Neural progenitor cell (in vitro differentiated cells): ENCODE measurements around the gene FSTL4. TPM values are rescaled to one million over a fixed set of nuclear protein-coding genes. Genes with fewer than 3 reads are reported as not detected.
A peak's percentile ranks its signal among the peaks of the same experiment; 100 is the strongest.

Experiments used
- DNase-seq: peaks from one replicate; pipeline ENCODE4 v3.0.0-alpha.2; 2016; ENCODE audit warnings: low spot score
- H2AFZ ChIP-seq: fragments of 200-600 bp; sonication (generic); replicated peaks from 2 replicates; pipeline ENCODE4 v1.6.1; 2016; ENCODE audit warnings: antibody characterized with exemption
- H3F3A ChIP-seq: fragments of 200-600 bp; sonication (generic); 2 replicates; pipeline ENCODE4 v1.6.1; 2016; ENCODE audit warnings: antibody characterized with exemption, low read depth
- H3K27ac ChIP-seq: fragments of 200-600 bp; sonication (generic); 2 replicates; pipeline ENCODE4 v1.5.1; 2016; ENCODE audit warnings: mild to moderate bottlenecking
- H3K27me3 ChIP-seq: fragments of 200-600 bp; sonication (generic); 2 replicates; pipeline ENCODE4 v1.6.1; 2016; ENCODE audit warnings: mild to moderate bottlenecking, moderate library complexity
- H3K36me3 ChIP-seq: fragments of 200-600 bp; sonication (generic); 2 replicates; pipeline ENCODE4 v1.5.1; 2016
- H3K4me1 ChIP-seq: fragments of 200-600 bp; sonication (generic); 2 replicates; pipeline ENCODE4 v1.6.1; 2016; ENCODE audit warnings: mixed run types
- H3K4me2 ChIP-seq: fragments of 200-600 bp; sonication (generic); 2 replicates; pipeline ENCODE4 v1.6.1; 2016
- H3K4me3 ChIP-seq: fragments of 200-600 bp; sonication (generic); 2 replicates; pipeline ENCODE4 v1.5.1; 2016
- H3K79me2 ChIP-seq: fragments of 200-600 bp; sonication (generic); 2 replicates; pipeline ENCODE4 v1.6.1; 2016; ENCODE audit warnings: low read depth
- H3K9ac ChIP-seq: fragments of 200-600 bp; sonication (generic); 2 replicates; pipeline ENCODE4 v1.6.1; 2016
- H3K9me3 ChIP-seq: fragments of 200-600 bp; sonication (generic); 2 replicates; pipeline ENCODE4 v1.5.1; 2016; ENCODE audit warnings: low read depth
- H4K20me1 ChIP-seq: fragments of 200-600 bp; sonication (generic); 2 replicates; pipeline ENCODE4 v1.6.1; 2016; ENCODE audit warnings: low read depth
- H3K27ac Mint-ChIP-seq: 3 replicates; pipeline ENCODE4 v1.8.0; 2021; ENCODE audit warnings: mixed read lengths
- H3K27me3 Mint-ChIP-seq: 2 replicates; pipeline ENCODE4 v1.8.0; 2022; ENCODE audit warnings: low read depth, mild to moderate bottlenecking, inconsistent platforms, moderate library complexity, mixed read lengths; ENCODE audit not compliant: insufficient read depth
- H3K36me3 Mint-ChIP-seq: 3 replicates; pipeline ENCODE4 v1.8.0; 2021; ENCODE audit warnings: mixed read lengths
- H3K4me1 Mint-ChIP-seq: 3 replicates; pipeline ENCODE4 v1.8.0; 2021; ENCODE audit warnings: mixed read lengths
- H3K4me3 Mint-ChIP-seq: 3 replicates; pipeline ENCODE4 v1.8.0; 2021; ENCODE audit warnings: mild to moderate bottlenecking, moderate library complexity, mixed read lengths
- H3K9me3 Mint-ChIP-seq: 3 replicates; pipeline ENCODE4 v1.8.0; 2020; ENCODE audit warnings: mixed read lengths
- EZH2 ChIP-seq: fragments of 200-600 bp; sonication (generic); IDR thresholded peaks from 2 replicates; pipeline ENCODE4 v1.6.1; 2017; ENCODE audit warnings: antibody characterized with exemption, mild to moderate bottlenecking, moderate library complexity
- EZH2phosphoT487 ChIP-seq: fragments of 200-600 bp; sonication (generic); IDR thresholded peaks from 2 replicates; pipeline ENCODE4 v1.6.1; 2017; ENCODE audit warnings: antibody characterized with exemption
- total RNA-seq: library from RNA; depleted of rRNA; stranded (reverse); fragments of >200 nt; gene quantifications from 2 replicates; pipeline ENCODE4 v1.2.3, GENCODE V29; 2015; ENCODE audit warnings: low replicate concordance
- TF ChIP-seq, protein P1 (sequence below): fragments of 200-600 bp; sonication (generic); IDR thresholded peaks from 2 replicates; pipeline ENCODE4 v1.5.1; 2017; ENCODE audit warnings: antibody characterized with exemption, mild to moderate bottlenecking

Gene FSTL4
- total RNA-seq, 1 donor from 2014 or later: 0.95 TPM

GRCh38 chr5:133321833-133322420 is 290.4 kb downstream of the FSTL4 start:
- Histone ChIP-seq H4K20me1 (no peaks in the 10 kb centered on the region), H3K4me2 (no peak overlapping the region), H3F3A (peaks cover 13% of the 10 kb centered on the region), H3K4me1 (peaks cover 33% of the 10 kb centered on the region), H3K9me3 (no peaks in the 10 kb centered on the region), H3K27ac (no peak overlapping the region), H3K4me3 (no peak overlapping the region), H3K27me3 (no peaks in the 10 kb centered on the region), H2AFZ (no peak overlapping the region), H3K79me2 (no peaks in the 10 kb centered on the region), H3K36me3 (no peaks in the 10 kb centered on the region), H3K9ac (no peak overlapping the region)
- Mint-ChIP-seq H3K9me3 (no peaks in the 10 kb centered on the region), H3K36me3 (no peaks in the 10 kb centered on the region), H3K4me3 (no peak overlapping the region), H3K27ac (no peak overlapping the region), H3K27me3 (peaks cover 11% of the 10 kb centered on the region), H3K4me1 (peaks cover 14% of the 10 kb centered on the region)
- no peak for DNase-seq
- TF ChIP-seq, protein P1, sequence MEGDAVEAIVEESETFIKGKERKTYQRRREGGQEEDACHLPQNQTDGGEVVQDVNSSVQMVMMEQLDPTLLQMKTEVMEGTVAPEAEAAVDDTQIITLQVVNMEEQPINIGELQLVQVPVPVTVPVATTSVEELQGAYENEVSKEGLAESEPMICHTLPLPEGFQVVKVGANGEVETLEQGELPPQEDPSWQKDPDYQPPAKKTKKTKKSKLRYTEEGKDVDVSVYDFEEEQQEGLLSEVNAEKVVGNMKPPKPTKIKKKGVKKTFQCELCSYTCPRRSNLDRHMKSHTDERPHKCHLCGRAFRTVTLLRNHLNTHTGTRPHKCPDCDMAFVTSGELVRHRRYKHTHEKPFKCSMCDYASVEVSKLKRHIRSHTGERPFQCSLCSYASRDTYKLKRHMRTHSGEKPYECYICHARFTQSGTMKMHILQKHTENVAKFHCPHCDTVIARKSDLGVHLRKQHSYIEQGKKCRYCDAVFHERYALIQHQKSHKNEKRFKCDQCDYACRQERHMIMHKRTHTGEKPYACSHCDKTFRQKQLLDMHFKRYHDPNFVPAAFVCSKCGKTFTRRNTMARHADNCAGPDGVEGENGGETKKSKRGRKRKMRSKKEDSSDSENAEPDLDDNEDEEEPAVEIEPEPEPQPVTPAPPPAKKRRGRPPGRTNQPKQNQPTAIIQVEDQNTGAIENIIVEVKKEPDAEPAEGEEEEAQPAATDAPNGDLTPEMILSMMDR: no peak
- TF ChIP-seq EZH2phosphoT487 (no peak), EZH2 (no peak)

DNA sequence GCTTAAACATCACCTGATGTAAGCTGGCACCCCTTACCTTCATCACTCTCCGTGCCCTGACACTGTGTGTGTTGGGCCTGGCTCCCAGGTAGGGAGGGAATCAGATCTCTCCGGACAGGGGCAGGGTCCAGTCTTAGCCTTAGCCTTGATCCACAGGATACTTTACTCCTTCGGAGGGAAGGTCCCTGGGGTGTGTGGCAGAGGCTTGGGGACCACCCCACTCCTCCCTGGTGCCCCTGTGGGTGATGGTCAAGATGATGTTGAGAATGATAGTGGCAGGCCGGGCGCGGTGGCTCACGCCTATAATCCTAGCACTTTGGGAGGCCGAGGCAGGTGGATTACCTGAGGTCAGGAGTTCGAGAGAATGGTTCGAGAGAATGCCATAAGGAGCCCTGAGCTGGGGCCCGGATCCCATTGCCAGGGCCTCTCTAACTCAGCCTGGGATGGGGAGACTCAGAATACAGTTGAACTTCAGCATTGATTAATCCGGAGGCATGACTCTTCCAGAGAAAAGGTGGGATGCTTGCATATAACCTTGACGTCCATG is 291.0 kb downstream of the FSTL4 start:
- no peaks in the 10 kb centered on the region for H3K36me3 Mint-ChIP-seq
- no peak overlapping the region for H3K4me3 Mint-ChIP-seq
- DNase-seq: no peak
- peaks cover 11% of the 10 kb centered on the region for H3K27me3 Mint-ChIP-seq
- Histone ChIP-seq H3K9ac (no peak overlapping the region), H3F3A (peaks cover 19% of the 10 kb centered on the region), H3K4me2 (no peak overlapping the region), H3K9me3 (no peaks in the 10 kb centered on the region), H3K4me3 (no peak overlapping the region), H3K79me2 (no peaks in the 10 kb centered on the region), H3K36me3 (no peaks in the 10 kb centered on the region), H4K20me1 (no peaks in the 10 kb centered on the region), H3K27me3 (no peaks in the 10 kb centered on the region), H3K4me1 (peaks cover 39% of the 10 kb centered on the region), H2AFZ (no peak overlapping the region), H3K27ac (no peak overlapping the region)
- H3K9me3 Mint-ChIP-seq: no peaks in the 10 kb centered on the region
- TF ChIP-seq EZH2 (no peak), EZH2phosphoT487 (no peak)
- TF ChIP-seq, protein P1: no peak
- peaks cover 15% of the 10 kb centered on the region for H3K4me1 Mint-ChIP-seq
- no peak overlapping the region for H3K27ac Mint-ChIP-seq

DNA sequence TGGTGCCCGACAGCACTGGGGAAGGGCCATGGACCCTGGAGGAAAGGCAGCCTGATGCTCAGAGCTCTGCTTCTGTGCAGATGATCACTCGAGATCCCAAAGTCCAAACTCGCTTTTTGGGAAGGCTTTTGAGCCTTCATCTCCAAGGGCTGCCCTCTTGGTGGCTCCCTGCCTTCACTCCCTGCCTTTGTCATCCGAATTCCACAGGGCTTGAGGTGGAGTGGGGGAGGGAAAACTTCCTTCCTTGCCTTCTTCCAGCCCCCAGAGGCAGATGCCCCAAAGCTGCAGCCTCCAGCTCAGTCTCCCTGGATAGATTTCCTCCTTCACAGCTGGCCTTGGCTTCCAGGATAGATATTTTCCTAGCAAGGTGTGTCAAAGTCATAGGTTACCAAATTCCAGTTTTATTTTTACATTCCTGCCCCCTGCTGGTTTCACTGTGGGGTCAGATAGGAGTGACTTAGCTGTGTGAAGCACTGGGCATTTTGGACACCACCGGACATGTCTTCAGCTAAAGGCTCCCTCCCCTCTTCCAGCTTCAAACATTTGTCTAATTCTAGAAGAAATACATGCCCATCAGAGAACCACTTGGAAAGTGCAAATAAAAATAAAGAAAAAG is 292.3 kb downstream of the FSTL4 start:
- no peaks in the 10 kb centered on the region for H3K27me3 ChIP-seq
- peaks cover 15% of the 10 kb centered on the region for H3K4me1 Mint-ChIP-seq
- H3K79me2 ChIP-seq: no peaks in the 10 kb centered on the region
- no peak overlapping the region for H3K9ac ChIP-seq
- peak overlapping the region; percentile 87 for H2AFZ ChIP-seq
- H3F3A ChIP-seq: peaks cover 19% of the 10 kb centered on the region
- H3K36me3 Mint-ChIP-seq: no peaks in the 10 kb centered on the region
- H3K27ac Mint-ChIP-seq: peak overlapping the region; percentile 50
- peaks cover 11% of the 10 kb centered on the region for H3K27me3 Mint-ChIP-seq
- TF ChIP-seq, protein P1: no peak
- TF ChIP-seq EZH2phosphoT487 (no peak), EZH2 (no peak)
- peak; percentile 25 for DNase-seq
- H3K4me3 Mint-ChIP-seq: no peak overlapping the region
- no peak overlapping the region for H3K27ac ChIP-seq
- no peaks in the 10 kb centered on the region for H3K9me3 ChIP-seq
- no peaks in the 10 kb centered on the region for H3K9me3 Mint-ChIP-seq
- no peaks in the 10 kb centered on the region for H4K20me1 ChIP-seq
- H3K4me2 ChIP-seq: peak overlapping the region; percentile 58
- no peaks in the 10 kb centered on the region for H3K36me3 ChIP-seq
- peaks cover 35% of the 10 kb centered on the region for H3K4me1 ChIP-seq
- no peak overlapping the region for H3K4me3 ChIP-seq
